ENCODE results near the gene WASF3. TPM values are rescaled to one million over a fixed set of nuclear protein-coding genes. Genes with fewer than 3 reads are reported as not detected.

Gene WASF3
- total and polyA plus RNA-seq, 2 of the 13 experiments (the other 11 are each of a cell fraction or from before 2014, with no cell fraction given), result 10.4 to 17.2 TPM

DNA sequence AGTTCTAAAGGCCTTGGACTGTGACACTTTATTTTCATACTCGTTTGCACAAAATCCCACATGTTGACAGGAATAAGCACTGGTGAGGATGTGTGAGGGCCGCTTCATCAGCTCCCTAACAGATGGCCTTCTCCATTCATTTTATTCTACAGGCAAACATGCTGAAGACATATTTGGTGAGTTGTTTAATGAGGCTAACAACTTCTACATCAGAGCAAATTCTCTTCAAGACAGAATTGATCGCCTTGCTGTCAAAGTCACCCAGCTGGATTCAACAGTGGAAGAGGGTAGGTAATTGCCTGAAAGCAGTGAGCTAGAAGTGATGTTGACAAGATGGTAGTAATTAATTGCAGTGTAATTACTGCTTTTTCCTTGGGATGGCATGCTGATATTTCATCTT is 107.4 kb downstream of the WASF3 start (continued):
- TF ChIP-seq ZNF512 (CRISPR knock-in tag; IDR thresholded peaks at IDR 0.05), result no peak
- TF ChIP-seq POGZ (CRISPR knock-in tag; IDR thresholded peaks at IDR 0.05), result no peak
- no peak for TF ChIP-seq ZFX (CRISPR knock-in tag; IDR thresholded peaks at IDR 0.05; ENCODE audit: low read depth)
- TF ChIP-seq HDAC2 (CRISPR knock-in tag; IDR thresholded peaks at IDR 0.05), result no peak

DNA sequence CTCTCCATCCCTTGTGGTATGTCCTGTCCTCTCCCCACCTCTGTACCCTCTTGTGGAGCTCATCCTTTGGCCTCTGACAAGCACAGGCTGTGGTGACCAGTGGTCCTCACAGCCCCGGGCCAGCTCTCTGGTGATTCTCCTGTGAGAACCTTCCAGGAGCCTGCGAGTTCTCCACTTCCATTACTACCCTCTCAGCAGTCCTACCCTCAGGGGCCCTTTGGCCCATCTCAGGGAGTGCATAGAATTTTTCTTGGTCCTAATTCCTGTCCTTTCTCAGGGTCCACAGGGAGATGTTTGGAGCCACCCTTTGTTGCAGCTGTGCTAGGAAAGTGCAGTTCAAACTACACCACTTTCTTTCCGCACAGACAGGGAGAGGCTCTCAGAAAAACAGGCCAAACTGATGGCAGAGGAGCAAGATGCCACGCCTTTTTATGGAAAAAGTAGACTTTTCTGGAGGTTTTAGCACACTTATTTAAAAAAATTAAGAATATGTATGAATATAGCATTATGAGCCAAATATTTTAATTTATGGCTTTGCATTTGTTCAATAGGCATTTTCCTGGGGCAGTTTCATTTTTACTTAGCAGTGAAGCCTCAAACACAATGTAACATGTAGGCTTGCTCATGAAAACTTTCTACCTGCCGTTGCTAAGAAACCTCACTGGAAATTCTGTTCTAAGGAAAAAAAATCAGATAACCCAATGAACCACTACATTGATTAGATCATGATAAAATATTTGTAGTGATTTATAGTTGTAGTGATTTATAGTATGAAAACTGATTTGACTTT is 111.1 kb downstream of the WASF3 start:
- Histone ChIP-seq H3K36me3 (replicated peaks in 1 of 2; ENCODE audit: control insufficient read depth in 1 of 2, insufficient read depth in 2 of 2, low read length in 2 of 2) (0 out of 5 replicates have a peak, but pooled peaks cover 0 to 2% of the 10 kb centered on the region in 2 experiments), H3K9ac (ENCODE audit: insufficient read depth, low read depth, low read length) (no peak overlapping the region), H3K27me3 (ENCODE audit: control insufficient read depth in 1 of 2, insufficient read depth in 2 of 2, low read length in 2 of 2) (no peaks in the 10 kb centered on the region; a peak in 1 of 5 replicates), H3K79me2 (ENCODE audit: insufficient read depth, low read length) (no peaks in the 10 kb centered on the region), H3K4me1 (ENCODE audit: insufficient read depth, low read length) (peaks cover 4% of the 10 kb centered on the region), H3K27ac (ENCODE audit: extremely low read length, insufficient read depth, low read length) (no peak overlapping the region), H4K20me1 (ENCODE audit: insufficient read depth, low read length) (no peaks in the 10 kb centered on the region), H2AFZ (ENCODE audit: low read length) (no peak overlapping the region), H3K9me3 (ENCODE audit: low read length) (no peaks in the 10 kb centered on the region), H3K4me3 (replicated peaks in 1 of 3; ENCODE audit: insufficient read depth in 1 of 3, low read depth in 2 of 3, low read length in 3 of 3) (no peak overlapping the region), H3K4me2 (ENCODE audit: low read depth, low read length) (no peak overlapping the region)
- no TSS peak for BruUV-seq (replicated peaks)
- POLR2A ChIA-PET, result no interaction called here
- in situ Hi-C loops (cut with HindIII; ENCODE audit: extremely low pct_ligation_motif_present, low pct_unique_long_range_greater_than_20kb), result no loop called here
- WGBS (ENCODE audit: low lambda C conversion rate), result 44% methylated on average over 5 of the region's 5 CpGs
- no peak for DNase-seq (ENCODE audit: low spot score)
- FAIRE-seq, result no peak
- no peak for ATAC-seq
- intact Hi-C loops (cut with micrococcal nuclease; ENCODE audit: unreplicated experiment), result no loop called here
- CTCF ChIA-PET (ENCODE audit: low intra/inter-chr PET ratio, low total read pairs), result no interaction called here
- TF ChIP-seq PPARG (CRISPR knock-in tag; conservative IDR thresholded peaks at IDR 0.05) (no peak), ZNF510 (CRISPR knock-in tag; IDR thresholded peaks at IDR 0.05; ENCODE audit: low read depth) (no peak), ELK4 (CRISPR knock-in tag; IDR thresholded peaks at IDR 0.05; ENCODE audit: borderline replicate concordance) (no peak), TARDBP (CRISPR knock-in tag; IDR thresholded peaks at IDR 0.05) (no peak), ZBTB10 (CRISPR knock-in tag; IDR thresholded peaks at IDR 0.05; ENCODE audit: borderline replicate concordance) (no peak), ZNF33B (CRISPR knock-in tag; IDR thresholded peaks at IDR 0.05) (no peak), ZNF501 (CRISPR knock-in tag; IDR thresholded peaks at IDR 0.05) (no peak), BCL6 (CRISPR knock-in tag; IDR thresholded peaks at IDR 0.05) (no peak)
- TF ChIP-seq, protein P1, sequence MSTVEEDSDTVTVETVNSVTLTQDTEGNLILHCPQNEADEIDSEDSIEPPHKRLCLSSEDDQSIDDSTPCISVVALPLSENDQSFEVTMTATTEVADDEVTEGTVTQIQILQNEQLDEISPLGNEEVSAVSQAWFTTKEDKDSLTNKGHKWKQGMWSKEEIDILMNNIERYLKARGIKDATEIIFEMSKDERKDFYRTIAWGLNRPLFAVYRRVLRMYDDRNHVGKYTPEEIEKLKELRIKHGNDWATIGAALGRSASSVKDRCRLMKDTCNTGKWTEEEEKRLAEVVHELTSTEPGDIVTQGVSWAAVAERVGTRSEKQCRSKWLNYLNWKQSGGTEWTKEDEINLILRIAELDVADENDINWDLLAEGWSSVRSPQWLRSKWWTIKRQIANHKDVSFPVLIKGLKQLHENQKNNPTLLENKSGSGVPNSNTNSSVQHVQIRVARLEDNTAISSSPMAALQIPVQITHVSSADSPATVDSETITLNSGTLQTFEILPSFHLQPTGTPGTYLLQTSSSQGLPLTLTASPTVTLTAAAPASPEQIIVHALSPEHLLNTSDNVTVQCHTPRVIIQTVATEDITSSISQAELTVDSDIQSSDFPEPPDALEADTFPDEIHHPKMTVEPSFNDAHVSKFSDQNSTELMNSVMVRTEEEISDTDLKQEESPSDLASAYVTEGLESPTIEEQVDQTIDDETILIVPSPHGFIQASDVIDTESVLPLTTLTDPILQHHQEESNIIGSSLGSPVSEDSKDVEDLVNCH (CRISPR knock-in tag; IDR thresholded peaks at IDR 0.05), result no peak
- TF ChIP-seq, protein P2, sequence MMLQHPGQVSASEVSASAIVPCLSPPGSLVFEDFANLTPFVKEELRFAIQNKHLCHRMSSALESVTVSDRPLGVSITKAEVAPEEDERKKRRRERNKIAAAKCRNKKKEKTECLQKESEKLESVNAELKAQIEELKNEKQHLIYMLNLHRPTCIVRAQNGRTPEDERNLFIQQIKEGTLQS (CRISPR knock-in tag; IDR thresholded peaks at IDR 0.05), result no peak

Measured in HepG2 (cell line).